MM.1S (cell line): ENCODE data around the gene UXS1.

Experiments used
- DNase-seq: peaks from one replicate; pipeline ENCODE4 v3.0.0-alpha.2; 2015
- H2AFZ ChIP-seq: fragments of 300-600 bp; sonication (generic); 2 replicates; pipeline ENCODE4 v1.6.0; 2016; ENCODE audit warnings: antibody characterized with exemption, low read length
- H3F3A ChIP-seq: fragments of 300-600 bp; sonication (generic); 2 replicates; pipeline ENCODE4 v1.6.1; 2016; ENCODE audit warnings: mild to moderate bottlenecking, antibody characterized with exemption, low read length, moderate library complexity, mixed read lengths; ENCODE audit not compliant: insufficient read depth
- H3K27ac ChIP-seq: fragments of 300-600 bp; sonication (generic); 2 replicates; pipeline ENCODE4 v1.5.1; 2016; ENCODE audit warnings: mild to moderate bottlenecking, low read length
- H3K27me3 ChIP-seq: fragments of 300-600 bp; sonication (generic); replicated peaks from 2 replicates; pipeline ENCODE4 v1.6.0; 2016; ENCODE audit warnings: low read length; ENCODE audit not compliant: insufficient read depth
- H3K36me3 ChIP-seq: fragments of 300-600 bp; sonication (generic); replicated peaks from 2 replicates; pipeline ENCODE4 v1.6.1; 2016; ENCODE audit warnings: mild to moderate bottlenecking, low read length, mixed read lengths; ENCODE audit not compliant: insufficient read depth
- H3K4me1 ChIP-seq: fragments of 300-600 bp; sonication (generic); 2 replicates; pipeline ENCODE4 v1.6.1; 2016; ENCODE audit warnings: low read length, mixed read lengths
- H3K4me2 ChIP-seq: fragments of 300-600 bp; sonication (generic); 2 replicates; pipeline ENCODE4 v1.6.0; 2016; ENCODE audit warnings: low read depth, low read length
- H3K4me3 ChIP-seq: fragments of 300-600 bp; sonication (generic); 2 replicates; pipeline ENCODE4 v1.5.1; 2016; ENCODE audit warnings: low read length, mixed read lengths
- H3K79me2 ChIP-seq: fragments of 300-600 bp; sonication (generic); 2 replicates; pipeline ENCODE4 v1.6.1; 2016; ENCODE audit warnings: mixed run types, low read length, mixed read lengths
- H3K9ac ChIP-seq: fragments of 300-600 bp; sonication (generic); 2 replicates; pipeline ENCODE4 v1.6.1; 2016; ENCODE audit warnings: low read length, mixed read lengths
- H3K9me2 ChIP-seq: fragments of 300-600 bp; sonication (generic); replicated peaks from 2 replicates; pipeline ENCODE4 v1.6.1; 2016; ENCODE audit warnings: mild to moderate bottlenecking, low read length, mixed read lengths; ENCODE audit not compliant: insufficient read depth
- H3K9me3 ChIP-seq: fragments of 300-600 bp; sonication (generic); replicated peaks from 2 replicates; pipeline ENCODE4 v1.6.1; 2016; ENCODE audit warnings: mild to moderate bottlenecking, low read length, mixed read lengths; ENCODE audit not compliant: insufficient read depth
- H4K20me1 ChIP-seq: fragments of 300-600 bp; sonication (generic); 2 replicates; pipeline ENCODE4 v1.6.1; 2016; ENCODE audit warnings: mild to moderate bottlenecking, low read length, moderate library complexity, mixed read lengths; ENCODE audit not compliant: insufficient read depth
- EZH2 ChIP-seq: fragments of 300-600 bp; sonication (generic); optimal IDR thresholded peaks from 2 replicates; pipeline ENCODE3; 2017; ENCODE audit warnings: low read depth, mild to moderate bottlenecking, antibody characterized with exemption, low read length, mixed read lengths
- EZH2phosphoT487 ChIP-seq: fragments of 300-600 bp; sonication (generic); IDR thresholded peaks from 2 replicates; pipeline ENCODE4 v1.6.1; 2018; ENCODE audit warnings: antibody characterized with exemption, low read length
- TF ChIP-seq, protein P1 (sequence below): fragments of 300-600 bp; sonication (generic); IDR thresholded peaks from 2 replicates; pipeline ENCODE4 v1.5.1; 2016; ENCODE audit warnings: antibody characterized with exemption, low read length, mixed read lengths

The UXS1 gene

DNA sequence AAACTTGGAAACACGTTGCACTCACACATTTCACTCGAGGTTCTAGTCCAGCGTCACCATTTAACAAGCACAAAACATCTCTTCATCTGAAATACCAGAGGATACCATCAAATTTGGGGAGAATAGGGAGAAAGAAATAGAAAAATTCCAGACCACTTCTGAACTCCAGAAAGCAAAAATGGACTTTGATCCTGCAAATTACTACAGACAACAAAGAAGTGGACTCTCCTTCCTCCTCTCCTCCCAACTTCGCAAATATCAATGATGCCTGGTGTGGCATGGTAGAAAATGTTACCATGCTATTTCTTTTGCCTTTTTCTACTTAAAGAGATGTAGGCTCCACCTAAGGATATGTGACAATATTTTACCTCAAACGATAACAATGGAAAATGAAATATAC lies 13.5 kb downstream of the UXS1 start:
- Histone ChIP-seq H3K36me3 (no peaks in the 10 kb centered on the region), H3K4me3 (no peak overlapping the region), H3K79me2 (peaks cover 50% of the 10 kb centered on the region), H3F3A (no peaks in the 10 kb centered on the region; the same call in 1 of the 2 replicates), H2AFZ (no peak overlapping the region), H3K9me2 (no peaks in the 10 kb centered on the region), H3K27ac (no peak overlapping the region), H3K9me3 (no peaks in the 10 kb centered on the region), H3K9ac (no peak overlapping the region), H3K4me2 (no peak overlapping the region), H3K27me3 (no peaks in the 10 kb centered on the region), H4K20me1 (no peaks in the 10 kb centered on the region), H3K4me1 (peaks cover 13% of the 10 kb centered on the region)
- no peak for DNase-seq
- no peak for TF ChIP-seq EZH2
- no peak for TF ChIP-seq EZH2phosphoT487
- TF ChIP-seq, protein P1, sequence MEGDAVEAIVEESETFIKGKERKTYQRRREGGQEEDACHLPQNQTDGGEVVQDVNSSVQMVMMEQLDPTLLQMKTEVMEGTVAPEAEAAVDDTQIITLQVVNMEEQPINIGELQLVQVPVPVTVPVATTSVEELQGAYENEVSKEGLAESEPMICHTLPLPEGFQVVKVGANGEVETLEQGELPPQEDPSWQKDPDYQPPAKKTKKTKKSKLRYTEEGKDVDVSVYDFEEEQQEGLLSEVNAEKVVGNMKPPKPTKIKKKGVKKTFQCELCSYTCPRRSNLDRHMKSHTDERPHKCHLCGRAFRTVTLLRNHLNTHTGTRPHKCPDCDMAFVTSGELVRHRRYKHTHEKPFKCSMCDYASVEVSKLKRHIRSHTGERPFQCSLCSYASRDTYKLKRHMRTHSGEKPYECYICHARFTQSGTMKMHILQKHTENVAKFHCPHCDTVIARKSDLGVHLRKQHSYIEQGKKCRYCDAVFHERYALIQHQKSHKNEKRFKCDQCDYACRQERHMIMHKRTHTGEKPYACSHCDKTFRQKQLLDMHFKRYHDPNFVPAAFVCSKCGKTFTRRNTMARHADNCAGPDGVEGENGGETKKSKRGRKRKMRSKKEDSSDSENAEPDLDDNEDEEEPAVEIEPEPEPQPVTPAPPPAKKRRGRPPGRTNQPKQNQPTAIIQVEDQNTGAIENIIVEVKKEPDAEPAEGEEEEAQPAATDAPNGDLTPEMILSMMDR = no peak

GRCh38 chr2:106178716-106179115 lies 15.4 kb downstream of the UXS1 start:
- no peak overlapping the region for H3K4me2 ChIP-seq
- H3K9me3 ChIP-seq = no peaks in the 10 kb centered on the region
- no peak for DNase-seq
- no peak overlapping the region for H3K27ac ChIP-seq
- no peak overlapping the region for H3K4me3 ChIP-seq
- H3F3A ChIP-seq = no peaks in the 10 kb centered on the region; the same call in 1 of the 2 replicates
- no peak overlapping the region for H3K9ac ChIP-seq
- H3K9me2 ChIP-seq = no peaks in the 10 kb centered on the region
- no peaks in the 10 kb centered on the region for H3K36me3 ChIP-seq
- no peaks in the 10 kb centered on the region for H4K20me1 ChIP-seq
- H3K27me3 ChIP-seq = no peaks in the 10 kb centered on the region
- peaks cover 13% of the 10 kb centered on the region for H3K4me1 ChIP-seq
- no peak overlapping the region for H2AFZ ChIP-seq
- TF ChIP-seq, protein P1 = no peak
- TF ChIP-seq EZH2 = no peak
- no peak for TF ChIP-seq EZH2phosphoT487
- peaks cover 36% of the 10 kb centered on the region for H3K79me2 ChIP-seq

GRCh38 chr2:106177581-106177980 lies 16.5 kb downstream of the UXS1 start:
- Histone ChIP-seq H4K20me1 (no peaks in the 10 kb centered on the region), H3K9ac (no peak overlapping the region), H3K79me2 (peaks cover 29% of the 10 kb centered on the region), H3K4me1 (peaks cover 4% of the 10 kb centered on the region; the same call in 1 of the 2 replicates), H3K36me3 (no peaks in the 10 kb centered on the region), H3K9me2 (no peaks in the 10 kb centered on the region), H2AFZ (no peak overlapping the region), H3K4me2 (no peak overlapping the region), H3K27ac (no peak overlapping the region), H3K27me3 (no peaks in the 10 kb centered on the region), H3F3A (no peaks in the 10 kb centered on the region), H3K9me3 (no peaks in the 10 kb centered on the region), H3K4me3 (no peak overlapping the region)
- DNase-seq = no peak
- no peak for TF ChIP-seq EZH2
- no peak for TF ChIP-seq EZH2phosphoT487
- TF ChIP-seq, protein P1 = no peak
